ENCODE measurements around the gene DPP3. TPM values are rescaled to one million over a fixed set of nuclear protein-coding genes. Genes with fewer than 3 reads are reported as not detected.

The DPP3 gene
- polyA plus RNA-seq, 3 donors: 22.4 to 37.0 (median 26.7) TPM

DNA sequence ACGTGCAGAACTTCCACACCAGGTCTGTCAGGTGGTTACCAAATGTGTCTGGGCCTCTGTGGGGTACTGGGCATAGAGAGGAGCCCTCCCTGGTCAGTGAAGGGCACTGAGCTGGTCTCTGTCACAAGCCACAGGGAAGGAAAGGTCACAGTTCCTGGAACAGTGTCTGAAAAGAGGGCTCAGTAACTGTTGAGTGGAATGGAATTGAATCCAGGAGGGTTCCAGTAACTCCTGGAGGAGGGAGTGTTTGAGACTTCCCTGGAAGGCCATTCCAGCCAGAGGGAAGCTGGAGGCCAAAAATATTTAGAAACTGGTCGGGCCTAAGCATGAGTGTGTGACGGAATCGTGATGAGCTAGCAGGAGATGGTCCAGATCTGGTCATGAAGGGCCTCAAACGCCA is 74.4 kb downstream of the DPP3 start:
- H3K79me2 ChIP-seq (ENCODE audit: insufficient read depth, low read length): no peaks in the 10 kb centered on the region
- no peak for DNase-seq
- peaks cover 3 to 17% of the 10 kb centered on the region in 2 donors for H3K27me3 ChIP-seq (ENCODE audit: control insufficient read depth in 2 of 2, insufficient read depth in 2 of 2, low read length in 2 of 2)
- H3K4me3 ChIP-seq (replicated peaks in 1 of 3; ENCODE audit: low read depth in 2 of 3, low read length in 3 of 3): no peak overlapping the region
- no peaks in the 10 kb centered on the region for H3K9me3 ChIP-seq (replicated peaks in 1 of 2; ENCODE audit: control insufficient read depth in 1 of 2, insufficient read depth in 1 of 2, low read length in 2 of 2)
- TF ChIP-seq, protein P1, sequence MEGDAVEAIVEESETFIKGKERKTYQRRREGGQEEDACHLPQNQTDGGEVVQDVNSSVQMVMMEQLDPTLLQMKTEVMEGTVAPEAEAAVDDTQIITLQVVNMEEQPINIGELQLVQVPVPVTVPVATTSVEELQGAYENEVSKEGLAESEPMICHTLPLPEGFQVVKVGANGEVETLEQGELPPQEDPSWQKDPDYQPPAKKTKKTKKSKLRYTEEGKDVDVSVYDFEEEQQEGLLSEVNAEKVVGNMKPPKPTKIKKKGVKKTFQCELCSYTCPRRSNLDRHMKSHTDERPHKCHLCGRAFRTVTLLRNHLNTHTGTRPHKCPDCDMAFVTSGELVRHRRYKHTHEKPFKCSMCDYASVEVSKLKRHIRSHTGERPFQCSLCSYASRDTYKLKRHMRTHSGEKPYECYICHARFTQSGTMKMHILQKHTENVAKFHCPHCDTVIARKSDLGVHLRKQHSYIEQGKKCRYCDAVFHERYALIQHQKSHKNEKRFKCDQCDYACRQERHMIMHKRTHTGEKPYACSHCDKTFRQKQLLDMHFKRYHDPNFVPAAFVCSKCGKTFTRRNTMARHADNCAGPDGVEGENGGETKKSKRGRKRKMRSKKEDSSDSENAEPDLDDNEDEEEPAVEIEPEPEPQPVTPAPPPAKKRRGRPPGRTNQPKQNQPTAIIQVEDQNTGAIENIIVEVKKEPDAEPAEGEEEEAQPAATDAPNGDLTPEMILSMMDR (IDR thresholded peaks at IDR 0.05): no peak
- no peak overlapping the region for H2AFZ ChIP-seq (ENCODE audit: insufficient read depth, low read depth, low read length, poor library complexity, severe bottlenecking)
- H4K20me1 ChIP-seq (ENCODE audit: insufficient read depth, low read length): no peaks in the 10 kb centered on the region
- no peak overlapping the region for H3K4me3 Mint-ChIP-seq
- H3K9ac ChIP-seq (ENCODE audit: insufficient read depth, low read length, poor library complexity, severe bottlenecking): no peak overlapping the region
- no peaks in the 10 kb centered on the region for H3K36me3 Mint-ChIP-seq
- no peak overlapping the region for H3K27ac Mint-ChIP-seq
- H3K4me2 ChIP-seq (replicated peaks; ENCODE audit: extremely low read depth, low read length, poor library complexity, severe bottlenecking): no peak overlapping the region
- H3K4me1 ChIP-seq (ENCODE audit: control insufficient read depth in 1 of 2, insufficient read depth in 2 of 2, low read length in 2 of 2): peaks cover 0 to 5% of the 10 kb centered on the region in 2 donors
- intact Hi-C loops (cut with micrococcal nuclease): no loop called here
- 95% methylated on average over 2 of the region's 5 CpGs for WGBS (ENCODE audit: insufficient coverage)
- no peaks in the 10 kb centered on the region for H3K36me3 ChIP-seq (replicated peaks in 1 of 2; ENCODE audit: control insufficient read depth in 1 of 2, insufficient read depth in 2 of 2, low read length in 2 of 2)
- H3K9me3 Mint-ChIP-seq: peaks cover 0 to 2% (median 0%) of the 10 kb centered on the region in 7 donors
- H3K4me1 Mint-ChIP-seq: peaks cover 8% of the 10 kb centered on the region
- no peak overlapping the region for H3K27ac ChIP-seq (ENCODE audit: low read depth in 1 of 2, low read length in 2 of 2)
- H3K27me3 Mint-ChIP-seq (ENCODE audit: low read depth in 3 of 3): peaks cover 22 to 32% (median 23%) of the 10 kb centered on the region in 3 donors

DNA sequence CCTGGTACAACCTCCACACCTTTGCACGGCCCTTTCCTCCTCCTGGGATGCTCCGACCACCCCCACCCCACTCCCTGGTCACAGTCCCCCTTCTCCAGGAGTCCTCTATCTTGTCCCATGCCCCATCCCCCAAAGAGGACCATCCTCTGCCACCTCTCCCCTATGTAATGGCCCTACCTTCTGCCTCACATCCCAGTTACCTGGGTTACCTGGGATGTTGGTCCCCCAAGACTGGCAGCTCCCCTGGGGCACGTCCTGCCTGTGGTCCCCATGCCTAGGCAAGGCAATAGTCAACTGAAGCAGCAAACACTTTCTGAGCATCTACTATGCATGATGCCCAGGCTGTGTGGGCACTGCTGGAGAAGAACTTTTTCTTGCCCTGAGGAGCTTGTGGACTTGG is 75.2 kb downstream of the DPP3 start:
- intact Hi-C loops (cut with micrococcal nuclease): no loop called here
- TF ChIP-seq, protein P1 (IDR thresholded peaks at IDR 0.05): no peak
- H3K4me2 ChIP-seq (replicated peaks; ENCODE audit: extremely low read depth, low read length, poor library complexity, severe bottlenecking): no peak overlapping the region

More for the DNA sequence above, 75.2 kb downstream of the DPP3 start:
- H3K36me3 Mint-ChIP-seq: no peaks in the 10 kb centered on the region
- no peak overlapping the region for H3K4me3 Mint-ChIP-seq
- H3K9me3 Mint-ChIP-seq: peaks cover 0 to 2% (median 0%) of the 10 kb centered on the region in 7 donors
- Histone ChIP-seq H3K27me3 (ENCODE audit: control insufficient read depth in 2 of 2, insufficient read depth in 2 of 2, low read length in 2 of 2) (peaks cover 3 to 19% of the 10 kb centered on the region in 2 donors), H2AFZ (ENCODE audit: insufficient read depth, low read depth, low read length, poor library complexity, severe bottlenecking) (no peak overlapping the region), H3K4me3 (replicated peaks in 1 of 3; ENCODE audit: low read depth in 2 of 3, low read length in 3 of 3) (no peak overlapping the region), H3K9me3 (replicated peaks in 1 of 2; ENCODE audit: control insufficient read depth in 1 of 2, insufficient read depth in 1 of 2, low read length in 2 of 2) (no peaks in the 10 kb centered on the region), H3K9ac (ENCODE audit: insufficient read depth, low read length, poor library complexity, severe bottlenecking) (no peak overlapping the region), H3K79me2 (ENCODE audit: insufficient read depth, low read length) (no peaks in the 10 kb centered on the region), H3K27ac (ENCODE audit: low read depth in 1 of 2, low read length in 2 of 2) (no peak overlapping the region), H3K4me1 (ENCODE audit: control insufficient read depth in 1 of 2, insufficient read depth in 2 of 2, low read length in 2 of 2) (peaks cover 0 to 5% of the 10 kb centered on the region in 2 donors), H3K36me3 (replicated peaks in 1 of 2; ENCODE audit: control insufficient read depth in 1 of 2, insufficient read depth in 2 of 2, low read length in 2 of 2) (no peaks in the 10 kb centered on the region), H4K20me1 (ENCODE audit: insufficient read depth, low read length) (no peaks in the 10 kb centered on the region)
- H3K27me3 Mint-ChIP-seq (ENCODE audit: low read depth in 3 of 3): peaks cover 22 to 34% (median 23%) of the 10 kb centered on the region in 3 donors
- no peak for DNase-seq
- peaks cover 8% of the 10 kb centered on the region for H3K4me1 Mint-ChIP-seq
- H3K27ac Mint-ChIP-seq: no peak overlapping the region
- WGBS (ENCODE audit: insufficient coverage): 78% methylated on average over 3 of the region's 3 CpGs

All from CD14-positive monocyte (primary cell).